ENCODE data around the gene TRIM27.
"Not testable (repeated sequence)": the region's sequence is repeated elsewhere in the genome, so short reads cannot be mapped to it uniquely, and the experiment has no call there.

Gene TRIM27, protein sequence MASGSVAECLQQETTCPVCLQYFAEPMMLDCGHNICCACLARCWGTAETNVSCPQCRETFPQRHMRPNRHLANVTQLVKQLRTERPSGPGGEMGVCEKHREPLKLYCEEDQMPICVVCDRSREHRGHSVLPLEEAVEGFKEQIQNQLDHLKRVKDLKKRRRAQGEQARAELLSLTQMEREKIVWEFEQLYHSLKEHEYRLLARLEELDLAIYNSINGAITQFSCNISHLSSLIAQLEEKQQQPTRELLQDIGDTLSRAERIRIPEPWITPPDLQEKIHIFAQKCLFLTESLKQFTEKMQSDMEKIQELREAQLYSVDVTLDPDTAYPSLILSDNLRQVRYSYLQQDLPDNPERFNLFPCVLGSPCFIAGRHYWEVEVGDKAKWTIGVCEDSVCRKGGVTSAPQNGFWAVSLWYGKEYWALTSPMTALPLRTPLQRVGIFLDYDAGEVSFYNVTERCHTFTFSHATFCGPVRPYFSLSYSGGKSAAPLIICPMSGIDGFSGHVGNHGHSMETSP

DNA sequence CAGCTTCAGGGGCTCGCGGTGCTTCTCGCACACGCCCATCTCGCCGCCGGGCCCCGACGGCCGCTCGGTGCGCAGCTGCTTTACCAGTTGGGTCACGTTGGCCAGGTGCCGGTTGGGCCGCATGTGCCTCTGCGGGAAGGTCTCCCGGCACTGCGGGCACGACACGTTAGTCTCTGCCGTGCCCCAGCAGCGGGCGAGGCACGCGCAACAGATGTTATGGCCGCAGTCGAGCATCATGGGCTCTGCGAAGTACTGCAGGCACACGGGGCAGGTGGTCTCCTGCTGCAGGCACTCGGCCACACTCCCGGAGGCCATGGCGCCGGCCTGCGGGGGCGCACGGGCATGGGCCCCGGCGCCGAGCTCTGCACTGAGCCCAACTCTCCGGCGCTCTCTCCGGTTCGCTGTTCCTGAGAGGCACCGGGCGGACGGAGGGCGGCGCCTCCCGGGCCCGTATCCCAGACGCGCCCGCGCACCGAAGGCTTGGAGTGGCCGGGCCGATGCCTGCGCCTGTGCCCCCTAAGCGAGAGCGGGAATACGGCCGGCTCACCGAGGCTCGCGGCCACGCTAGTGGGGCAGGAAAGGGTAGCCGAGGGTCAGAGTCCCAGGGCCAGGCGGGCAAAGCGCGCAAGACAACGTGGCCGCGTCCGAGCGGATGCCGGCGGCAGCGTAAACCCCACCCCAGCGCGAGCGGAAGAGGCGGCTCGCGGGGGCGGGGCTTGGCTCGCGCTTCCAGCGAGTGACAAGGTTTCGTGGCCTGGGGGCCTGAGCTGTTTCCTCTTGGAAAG lies at the start of gene TRIM27:
Gene TRIM27 (minus strand): TSS at position 668 of the 785 bp plus-strand sequence. CDS start 353 bp downstream, at position 315.
- Histone ChIP-seq H3K9me3 (no peaks in the 10 kb centered on the region), H3K36me3 (replicated peaks) (peaks cover 49% of the 10 kb centered on the region), H3K4me3 (peak within 1 kb of the TSS; percentile 95), H3K27me3 (ENCODE audit: low read depth) (no peaks in the 10 kb centered on the region), H3K4me1 (peaks cover 16% of the 10 kb centered on the region)
- DNase-seq (ENCODE audit: low spot score in 2 of 2) = peak; percentile 85 to 93
- in situ Hi-C loops (cut with MboI; ENCODE audit: low sequenced_read_pairs) = no loop called here

DNA sequence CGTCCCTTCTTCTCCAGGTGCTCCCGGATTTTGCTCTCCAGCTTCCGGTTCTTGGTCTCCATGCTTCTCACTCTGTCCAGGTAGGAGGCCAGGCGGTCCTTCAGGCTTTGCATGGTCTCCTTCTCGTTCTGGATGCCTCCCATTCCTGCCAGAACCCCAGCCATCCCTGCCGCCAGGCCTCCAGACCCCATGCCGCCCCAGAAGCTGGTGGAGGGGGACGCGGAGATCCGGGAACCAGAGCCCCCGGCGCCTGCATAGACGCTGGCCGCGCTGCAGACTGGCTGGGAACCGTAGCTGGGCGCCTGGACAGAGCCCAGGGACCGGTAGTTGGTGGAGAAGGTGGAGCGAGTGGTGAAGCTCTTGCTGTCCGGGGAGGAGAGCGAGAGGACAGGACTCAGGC lies 46.3 kb upstream of the TRIM27 start:
- H3K27me3 ChIP-seq (ENCODE audit: low read depth); DNase-seq (ENCODE audit: low spot score in 2 of 2); H3K36me3 ChIP-seq (replicated peaks); H3K9me3 ChIP-seq; H3K4me3 ChIP-seq; H3K4me1 ChIP-seq; in situ Hi-C loops (cut with MboI; ENCODE audit: low sequenced_read_pairs): not testable (repeated sequence)

DNA sequence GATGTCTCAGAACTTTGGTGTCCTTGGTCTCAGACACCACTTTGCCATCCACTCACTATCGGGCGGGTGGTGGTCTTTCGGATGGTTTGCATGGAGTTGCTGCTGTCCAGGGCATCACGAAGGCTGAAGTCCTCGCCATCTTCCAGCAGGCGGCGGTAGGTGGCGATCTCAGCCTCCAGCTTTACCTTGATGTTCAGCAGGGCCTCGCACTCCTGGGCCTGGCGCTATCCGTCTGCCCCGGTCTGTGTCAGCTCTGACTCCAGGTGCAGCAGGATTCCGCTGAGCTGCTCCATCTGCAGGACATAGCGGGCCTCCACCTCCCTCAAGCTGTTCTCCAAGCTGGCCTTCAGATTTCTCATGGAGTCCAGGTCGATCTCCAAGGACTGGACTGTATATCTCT lies 45.3 kb upstream of the TRIM27 start:
- peaks cover 5% of the 10 kb centered on the region for H3K9me3 ChIP-seq
- H3K4me3 ChIP-seq = no peak overlapping the region
- DNase-seq (ENCODE audit: low spot score in 2 of 2) = no peak
- peaks cover 8% of the 10 kb centered on the region for H3K4me1 ChIP-seq
- no peaks in the 10 kb centered on the region for H3K36me3 ChIP-seq (replicated peaks)
- in situ Hi-C loops (cut with MboI; ENCODE audit: low sequenced_read_pairs) = no loop called here
- no peaks in the 10 kb centered on the region for H3K27me3 ChIP-seq (ENCODE audit: low read depth)

DNA sequence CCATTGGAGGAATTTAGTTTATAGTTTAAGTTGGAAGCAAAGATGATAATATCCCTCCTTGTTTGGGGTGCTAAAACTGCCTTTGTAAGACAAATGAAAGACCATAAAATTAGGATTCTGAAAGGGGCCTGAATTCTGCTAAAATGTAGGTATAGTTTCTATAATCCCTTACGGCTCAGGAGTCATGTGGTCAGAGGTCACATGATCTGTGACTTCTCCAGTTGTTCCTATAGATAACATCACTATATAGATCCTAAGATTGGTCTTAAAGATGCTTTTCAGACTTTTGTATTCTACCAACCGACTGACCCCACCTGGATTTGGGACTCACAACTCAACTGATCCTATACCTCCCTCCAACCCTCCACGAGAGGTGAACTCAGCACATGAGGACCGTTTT lies 44.7 kb upstream of the TRIM27 start:
- Histone ChIP-seq H3K36me3 (replicated peaks) (no peaks in the 10 kb centered on the region), H3K4me3 (no peak overlapping the region), H3K4me1 (peaks cover 8% of the 10 kb centered on the region), H3K9me3 (peaks cover 5% of the 10 kb centered on the region), H3K27me3 (ENCODE audit: low read depth) (no peaks in the 10 kb centered on the region)
- no peak for DNase-seq (ENCODE audit: low spot score in 2 of 2)
- in situ Hi-C loops (cut with MboI; ENCODE audit: low sequenced_read_pairs) = no loop called here

DNA sequence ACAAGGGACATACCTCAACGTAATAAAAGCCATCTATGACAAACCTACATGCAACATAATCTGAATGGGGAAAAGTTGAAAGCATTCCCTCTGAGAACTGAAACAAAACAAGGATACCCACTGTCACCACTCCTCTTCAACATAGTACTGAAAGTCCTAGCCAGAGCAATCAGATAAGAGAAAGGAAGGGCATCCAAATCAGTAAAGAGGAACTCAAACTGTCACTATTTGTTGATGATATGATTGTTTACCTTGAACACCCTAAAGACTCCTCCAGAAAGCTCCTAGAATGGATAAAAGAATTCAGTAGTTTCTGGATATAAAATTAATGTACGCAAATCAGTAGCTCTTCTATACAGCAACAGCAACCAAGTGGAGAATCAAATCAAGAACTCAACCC lies 41.9 kb upstream of the TRIM27 start:
- Histone ChIP-seq H3K36me3 (replicated peaks) (no peaks in the 10 kb centered on the region), H3K9me3 (peaks cover 5% of the 10 kb centered on the region), H3K27me3 (ENCODE audit: low read depth) (no peaks in the 10 kb centered on the region), H3K4me3 (no peak overlapping the region), H3K4me1 (peaks cover 8% of the 10 kb centered on the region)
- in situ Hi-C loops (cut with MboI; ENCODE audit: low sequenced_read_pairs) = no loop called here
- DNase-seq (ENCODE audit: low spot score in 2 of 2) = no peak

DNA sequence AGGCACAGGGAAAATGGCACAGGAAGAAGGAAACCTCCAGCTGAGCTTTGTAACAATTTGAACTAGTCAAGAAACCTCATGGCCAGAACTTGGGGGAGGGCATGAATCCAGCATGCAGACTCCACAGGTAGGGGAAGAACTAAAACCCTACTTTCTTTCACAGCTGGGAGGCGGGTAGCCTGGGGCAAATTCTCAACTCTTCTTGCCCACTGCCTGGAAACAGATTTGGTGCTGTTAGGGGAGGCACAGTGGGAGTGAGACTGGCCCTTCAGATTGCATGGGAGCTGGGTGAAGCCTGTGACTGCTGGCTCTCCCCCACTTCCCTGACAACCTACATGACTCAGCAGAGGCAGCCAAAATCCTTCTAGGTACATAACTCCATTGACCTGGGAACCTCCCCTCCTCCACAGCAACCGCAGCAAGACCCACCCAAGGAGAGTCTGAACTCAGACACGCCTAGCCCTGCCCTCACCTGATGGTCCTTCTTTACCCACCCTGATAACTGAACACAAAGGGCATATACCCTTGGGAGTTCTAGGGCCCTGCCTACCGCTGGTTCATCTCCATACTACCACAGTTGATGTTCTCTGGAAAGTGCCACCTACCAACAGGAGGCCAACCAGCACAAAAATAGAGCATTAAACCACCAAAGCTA lies 37.2 kb upstream of the TRIM27 start:
- in situ Hi-C loops (cut with MboI; ENCODE audit: low sequenced_read_pairs) = no loop called here

DNA sequence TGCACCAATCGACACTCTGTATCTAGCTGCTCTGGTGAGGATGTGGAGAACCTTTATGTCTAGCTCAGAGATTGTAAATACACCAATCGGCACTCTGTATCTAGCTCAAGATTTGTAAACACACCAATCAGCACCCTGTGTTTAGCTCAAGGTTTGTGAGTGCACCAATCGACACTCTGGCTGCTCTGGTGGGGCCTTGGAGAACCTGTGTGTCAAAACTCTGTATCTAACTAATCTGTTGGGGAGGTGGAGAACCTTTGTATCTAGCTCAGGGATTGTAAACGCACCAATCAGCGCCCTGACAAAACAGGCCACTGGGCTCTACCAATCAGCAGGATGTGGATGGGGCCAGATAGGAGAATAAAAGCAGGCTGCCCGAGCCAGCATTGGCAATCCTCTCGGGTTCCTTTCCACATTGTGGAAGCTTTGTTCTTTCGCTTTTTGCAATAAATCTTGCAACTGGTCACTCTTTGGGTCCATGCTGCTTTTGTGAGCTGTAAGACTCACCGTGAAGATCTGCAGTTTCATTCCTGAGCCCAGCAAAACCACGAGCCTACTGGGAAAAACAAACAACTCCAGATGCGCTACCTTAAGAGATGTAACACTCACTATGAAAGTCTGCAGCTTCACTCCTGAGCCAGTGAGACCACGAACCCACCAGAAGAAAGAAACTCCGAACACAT lies 34.9 kb upstream of the TRIM27 start:
- H3K4me1 ChIP-seq; DNase-seq (ENCODE audit: low spot score in 2 of 2); in situ Hi-C loops (cut with MboI; ENCODE audit: low sequenced_read_pairs); H3K4me3 ChIP-seq; H3K27me3 ChIP-seq (ENCODE audit: low read depth); H3K36me3 ChIP-seq (replicated peaks); H3K9me3 ChIP-seq: not testable (repeated sequence)

More for the DNA sequence above, 37.2 kb upstream of the TRIM27 start:
- H3K4me3 ChIP-seq = no peak overlapping the region
- no peaks in the 10 kb centered on the region for H3K27me3 ChIP-seq (ENCODE audit: low read depth)
- no peaks in the 10 kb centered on the region for H3K9me3 ChIP-seq
- H3K36me3 ChIP-seq (replicated peaks) = no peaks in the 10 kb centered on the region
- no peak for DNase-seq (ENCODE audit: low spot score in 2 of 2)
- no peaks in the 10 kb centered on the region for H3K4me1 ChIP-seq

DNA sequence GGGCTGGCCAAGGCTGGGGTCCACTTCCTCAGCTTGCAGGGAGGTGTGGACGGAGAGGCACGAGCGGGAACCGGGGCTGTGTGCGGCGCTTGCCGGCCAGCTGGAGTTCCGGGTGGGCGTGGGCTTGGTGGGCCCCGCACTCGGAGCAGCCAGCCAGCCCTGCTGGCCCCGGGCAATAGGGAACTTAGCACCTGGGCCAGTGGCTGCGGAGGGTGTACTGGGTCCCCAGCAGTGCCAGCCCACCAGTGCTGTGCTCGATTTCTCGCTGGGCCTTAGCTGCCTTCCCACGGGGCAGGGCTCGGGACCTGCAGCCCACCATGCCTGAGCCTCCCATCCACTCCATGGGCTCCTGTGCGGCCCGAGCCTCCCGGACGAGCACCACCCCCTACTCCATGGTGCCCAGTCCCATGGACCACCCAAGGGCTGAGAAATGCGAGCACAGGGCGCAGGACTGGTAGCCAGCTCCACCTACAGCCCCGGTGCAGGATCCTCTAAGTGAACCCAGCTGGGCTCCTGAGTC lies 34.1 kb upstream of the TRIM27 start:
- in situ Hi-C loops (cut with MboI; ENCODE audit: low sequenced_read_pairs); H3K4me3 ChIP-seq; H3K4me1 ChIP-seq; H3K36me3 ChIP-seq (replicated peaks); DNase-seq (ENCODE audit: low spot score in 2 of 2); H3K9me3 ChIP-seq; H3K27me3 ChIP-seq (ENCODE audit: low read depth): not testable (repeated sequence)

DNA sequence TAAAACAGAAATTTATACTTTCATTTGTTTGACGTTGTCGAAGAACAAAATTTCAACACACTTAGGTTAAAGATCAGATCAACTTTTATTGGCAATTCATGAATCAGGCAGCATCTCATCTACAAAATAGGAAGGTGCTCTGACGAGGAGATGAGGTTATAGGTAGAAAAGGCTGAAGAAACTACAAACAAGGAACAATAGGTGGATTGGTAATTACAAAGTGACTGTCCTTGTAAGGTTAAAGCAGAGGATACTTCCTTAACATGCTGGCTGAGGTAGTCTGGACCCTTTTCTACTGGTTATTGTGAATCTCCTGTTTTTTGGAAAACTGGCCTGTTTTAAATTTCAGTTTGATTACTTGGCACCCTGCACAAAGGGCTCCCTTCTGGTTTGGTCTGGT lies 32.5 kb upstream of the TRIM27 start:
- no peaks in the 10 kb centered on the region for H3K36me3 ChIP-seq (replicated peaks)
- no peak overlapping the region for H3K4me3 ChIP-seq
- in situ Hi-C loops (cut with MboI; ENCODE audit: low sequenced_read_pairs) = no loop called here
- no peaks in the 10 kb centered on the region for H3K9me3 ChIP-seq
- no peaks in the 10 kb centered on the region for H3K27me3 ChIP-seq (ENCODE audit: low read depth)
- H3K4me1 ChIP-seq = peaks cover 2% of the 10 kb centered on the region; the same call in 1 of the 2 replicates
- no peak for DNase-seq (ENCODE audit: low spot score in 2 of 2)

DNA sequence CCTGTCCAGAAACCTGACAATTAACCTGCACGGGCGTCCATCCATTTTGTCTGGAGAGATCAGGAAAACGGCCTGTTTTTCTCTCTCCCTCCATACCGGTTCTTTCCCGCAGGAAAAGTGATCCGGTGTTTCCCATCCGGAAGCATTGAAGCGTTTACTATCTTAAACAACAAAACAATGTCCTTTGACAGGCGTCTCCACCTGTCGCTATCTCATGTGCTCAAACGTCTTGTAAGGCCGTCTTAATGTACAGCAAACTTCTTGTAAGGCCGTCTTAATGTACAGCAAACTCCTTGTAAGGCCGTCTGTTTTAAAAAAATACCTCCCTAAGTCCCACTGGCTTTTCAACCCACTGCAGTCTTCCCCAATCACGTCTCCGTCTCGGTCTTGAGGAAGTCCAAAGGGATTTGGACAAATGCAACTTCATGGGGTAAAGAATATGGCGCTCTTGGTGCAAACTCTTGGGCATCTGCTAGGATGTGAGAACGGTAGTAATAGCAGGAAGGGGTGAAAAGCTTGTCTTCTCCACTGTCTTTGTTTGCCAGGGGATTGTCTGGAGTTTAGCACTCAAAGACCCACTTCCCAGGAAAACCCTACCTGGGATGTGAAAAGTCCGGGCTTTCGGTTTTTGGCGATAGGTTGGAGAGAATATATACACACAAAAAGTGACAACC lies 29.9 kb upstream of the TRIM27 start:
- Histone ChIP-seq H3K9me3 (no peaks in the 10 kb centered on the region), H3K27me3 (ENCODE audit: low read depth) (no peaks in the 10 kb centered on the region), H3K4me3 (peak overlapping the region; percentile 26), H3K36me3 (replicated peaks) (no peaks in the 10 kb centered on the region), H3K4me1 (peaks cover 6% of the 10 kb centered on the region)
- peak in 1 of 2 experiments; percentile 15 for DNase-seq (ENCODE audit: low spot score in 2 of 2)
- in situ Hi-C loops (cut with MboI; ENCODE audit: low sequenced_read_pairs) = no loop called here

DNA sequence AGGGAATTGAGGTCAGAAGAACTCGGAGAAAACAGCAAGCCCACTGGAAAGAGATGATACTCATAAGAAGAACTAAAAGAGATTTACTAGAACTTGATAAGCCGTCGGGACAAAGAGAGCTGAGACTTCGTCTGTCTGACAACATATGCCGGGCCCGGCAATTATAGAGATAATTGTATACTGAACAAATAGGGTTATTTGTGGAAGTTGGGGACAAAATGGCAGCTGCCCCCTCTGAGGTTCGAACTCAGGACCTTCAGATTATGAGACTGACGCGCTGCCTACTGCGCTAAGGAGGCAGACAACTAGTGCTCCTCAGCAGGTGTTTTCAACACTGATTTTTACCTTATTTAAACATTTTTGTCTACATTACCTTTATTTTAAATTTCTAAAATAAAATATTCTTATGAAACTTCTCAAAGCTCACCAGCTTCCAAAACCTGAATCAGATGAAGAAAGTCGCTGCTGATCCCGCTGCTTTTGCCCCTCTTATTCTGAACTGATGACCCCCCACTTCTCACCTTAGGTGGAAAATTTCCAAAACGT lies 29.3 kb upstream of the TRIM27 start:
- Histone ChIP-seq H3K4me3 (peak overlapping the region; percentile 26), H3K4me1 (peaks cover 10% of the 10 kb centered on the region), H3K27me3 (ENCODE audit: low read depth) (no peaks in the 10 kb centered on the region), H3K36me3 (replicated peaks) (no peaks in the 10 kb centered on the region), H3K9me3 (no peaks in the 10 kb centered on the region)
- in situ Hi-C loops (cut with MboI; ENCODE audit: low sequenced_read_pairs) = no loop called here
- peak; percentile 81 to 87 for DNase-seq (ENCODE audit: low spot score in 2 of 2)

DNA sequence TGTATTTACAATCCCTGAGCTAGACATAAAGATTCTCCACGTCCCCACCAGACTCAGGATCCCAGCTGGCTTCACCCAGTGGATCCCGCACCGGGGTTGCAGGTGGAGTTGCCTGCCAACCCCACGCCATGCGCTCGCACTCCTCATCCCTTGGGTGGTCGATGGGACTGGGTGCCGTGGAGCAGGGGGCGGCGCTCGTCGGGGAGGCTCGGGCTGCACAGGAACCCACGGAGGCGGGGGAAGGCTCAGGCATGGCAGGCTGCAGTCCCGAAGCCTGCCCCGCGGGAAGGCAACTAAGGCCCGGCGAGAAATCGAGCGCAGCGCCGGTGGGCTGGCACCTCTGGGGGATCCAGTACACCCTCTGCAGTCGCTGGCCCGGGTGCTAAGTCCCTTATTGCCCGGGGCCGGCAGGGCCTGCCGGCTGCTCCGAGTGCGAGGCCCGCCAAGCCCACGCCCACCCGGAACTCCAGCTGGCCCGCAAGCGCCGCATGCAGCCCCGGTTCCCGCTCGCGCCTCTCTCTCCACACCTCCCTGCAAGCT lies 25.9 kb upstream of the TRIM27 start:
- H3K9me3 ChIP-seq = not testable (repeated sequence)

More for the DNA sequence above, 25.9 kb upstream of the TRIM27 start:
- H3K4me1 ChIP-seq = peaks cover 18% of the 10 kb centered on the region
- in situ Hi-C loops (cut with MboI; ENCODE audit: low sequenced_read_pairs) = loop anchor here (5.0 kb wide), 1 partner anchor 33 kb away; no protein-coding TSS in a partner anchor
- not testable (repeated sequence) for H3K36me3 ChIP-seq (replicated peaks); H3K27me3 ChIP-seq (ENCODE audit: low read depth); H3K4me3 ChIP-seq; DNase-seq (ENCODE audit: low spot score in 2 of 2)

Measured in HAP-1 (cell line).